ENCODE measurements around the gene HNRNPH3. TPM values are rescaled to one million over a fixed set of nuclear protein-coding genes. Genes with fewer than 3 reads are reported as not detected.

The HNRNPH3 gene
- total RNA-seq, 2 donors from 2014 or later: 79.9 to 85.2 TPM

- intact Hi-C loops (cut with DNase I, micrococcal nuclease): no loop called here
- DNase-seq (no peak), ATAC-seq (no peak)
Observed at GRCh38 chr10:68327889-68328786, 3.7 kb upstream of the HNRNPH3 start.

- intact Hi-C loops (cut with DNase I, micrococcal nuclease): no loop called here
- no peak for ATAC-seq
- DNase-seq: no peak
Observed at GRCh38 chr10:68329506-68329861, 2.4 kb upstream of the HNRNPH3 start.

DNA sequence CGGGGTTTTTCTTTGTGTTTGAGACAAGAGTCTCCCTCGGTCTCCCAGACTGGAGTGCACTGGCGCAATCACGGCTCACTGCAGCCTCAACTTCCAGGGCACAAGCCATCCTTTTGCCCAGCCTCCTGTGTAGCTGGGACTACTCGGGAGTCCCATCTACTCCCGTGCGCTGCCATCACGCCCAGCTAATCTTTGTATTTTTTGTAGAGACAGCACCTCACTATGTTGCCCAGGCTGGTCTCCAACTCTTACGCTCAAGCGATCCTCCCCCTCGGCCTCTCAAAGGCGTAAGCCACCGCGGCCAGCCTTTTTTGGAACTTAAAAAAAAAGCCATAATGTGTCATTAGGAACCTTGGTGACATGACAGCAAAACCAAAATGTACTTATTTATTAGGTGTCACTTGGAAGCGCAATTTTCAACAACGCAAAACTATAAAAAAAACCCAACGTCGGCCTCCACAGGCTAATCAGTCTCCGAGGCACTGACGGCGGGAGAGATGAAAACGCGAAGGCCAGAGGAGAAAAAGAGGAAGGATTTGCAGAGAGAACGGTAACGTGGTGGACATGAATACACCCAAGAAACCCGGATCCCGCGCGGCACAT, 911 bp upstream of the HNRNPH3 start:
- DNase-seq (peak; percentile 42 to 45), ATAC-seq (no peak)
- intact Hi-C loops (cut with DNase I, micrococcal nuclease): no loop called here

DNA sequence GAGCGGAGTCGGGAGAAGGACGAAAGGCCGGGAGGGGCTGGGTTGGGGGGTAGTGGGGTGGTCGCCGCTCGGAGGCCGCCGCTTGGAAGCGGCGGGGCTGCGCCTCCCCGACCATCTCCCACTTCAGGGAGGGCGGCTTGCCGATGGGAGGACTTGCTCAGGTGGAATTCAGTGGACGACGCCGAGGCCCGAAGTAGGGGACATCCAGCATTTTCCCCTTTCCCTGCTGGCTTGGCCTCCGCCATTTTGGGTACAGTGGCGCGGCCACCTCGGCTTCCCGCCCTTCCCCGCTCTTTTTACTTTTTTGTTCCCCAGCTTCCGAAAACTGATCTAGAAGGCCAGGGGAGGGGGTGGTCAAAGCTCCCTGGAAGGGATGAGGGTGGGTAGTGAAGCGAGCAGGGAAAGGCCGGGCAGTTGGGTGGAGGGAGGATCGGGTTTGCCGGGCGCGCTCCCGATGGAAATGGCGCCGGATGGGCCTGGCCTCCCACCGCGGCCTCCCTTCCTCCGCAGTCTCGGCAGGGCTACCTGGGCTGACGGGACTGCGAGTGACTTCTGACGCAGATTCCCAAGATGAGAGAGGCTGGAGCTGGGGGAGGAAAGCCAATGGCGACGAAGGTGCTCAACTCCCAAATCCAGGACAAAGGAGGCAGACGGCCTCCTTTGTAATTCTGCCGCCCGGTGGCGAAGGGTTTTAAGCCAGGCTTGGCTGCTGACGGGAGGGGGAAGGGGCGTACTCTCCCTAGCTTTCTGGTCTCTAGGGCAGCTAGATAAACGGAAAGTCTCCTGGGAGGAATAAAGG, 594 bp downstream of the HNRNPH3 start, which contains the start of gene PBLD:
Gene PBLD, minus strand, starts transcription at position 670 of the 799 bp plus-strand sequence. CDS start 26,084 bp downstream, outside the sequence.
- ATAC-seq: peak; percentile 55
- intact Hi-C loops (cut with DNase I, micrococcal nuclease): no loop called here
- peak; percentile 80 to 81 for DNase-seq

DNA sequence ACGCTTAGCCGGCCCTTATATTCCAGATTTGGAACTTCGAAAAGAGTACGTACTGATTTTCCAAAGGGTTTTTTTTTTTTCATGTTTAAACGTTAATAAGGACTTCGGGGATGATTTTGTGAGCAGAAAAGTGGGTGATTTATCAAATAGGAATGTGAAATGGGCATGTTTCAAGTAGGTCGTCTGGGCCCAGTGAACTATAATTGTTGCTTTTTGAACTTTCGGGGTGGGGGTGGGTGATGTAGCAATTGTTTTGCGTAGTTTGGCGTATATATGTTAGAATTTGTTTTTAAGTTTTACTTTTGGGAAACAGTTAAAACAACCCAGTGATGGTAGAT, 1.2 kb downstream of the HNRNPH3 start:
- DNase-seq: no peak
- intact Hi-C loops (cut with DNase I, micrococcal nuclease): no loop called here
- no peak for ATAC-seq

GRCh38 chr10:68333440-68334431, 1.9 kb downstream of the HNRNPH3 start:
- ATAC-seq: no peak
- no peak for DNase-seq
- intact Hi-C loops (cut with DNase I, micrococcal nuclease): no loop called here

DNA sequence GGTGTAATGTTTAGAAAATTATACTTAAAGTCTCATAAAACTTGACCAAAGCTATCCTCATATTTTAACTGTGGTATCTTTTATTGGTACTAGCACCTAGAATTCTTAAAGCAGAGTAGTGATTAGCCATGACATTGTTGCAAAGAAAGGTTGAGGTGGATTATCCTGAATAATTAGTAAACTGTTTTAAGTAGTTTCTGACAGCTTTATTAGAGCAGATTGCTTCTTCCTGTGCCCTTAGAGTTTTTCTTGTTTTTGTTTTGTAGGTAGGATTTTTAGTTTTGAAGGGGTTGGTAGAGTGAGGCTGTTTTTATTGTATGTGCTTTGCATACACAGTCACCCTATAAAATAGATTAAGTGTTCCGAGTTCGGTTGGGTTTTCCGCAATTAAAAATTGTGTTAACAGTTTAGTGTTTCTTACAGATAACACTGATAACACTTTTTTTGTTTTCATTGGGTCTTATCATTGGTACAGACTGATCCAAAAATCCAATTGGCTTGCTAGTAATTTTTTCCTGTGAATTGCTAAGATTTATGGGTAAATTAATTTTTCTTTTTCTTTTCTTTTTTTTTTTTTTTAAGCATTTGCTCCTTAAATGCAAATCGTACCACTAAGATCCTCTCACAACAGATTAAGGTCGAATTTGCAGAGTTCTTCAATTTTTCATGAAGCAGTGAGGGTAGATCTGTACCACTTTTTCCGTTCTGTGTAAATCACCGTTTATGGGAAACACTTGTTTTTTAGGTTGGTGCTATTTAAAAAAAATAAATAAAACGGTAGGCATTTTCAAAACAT, 3.0 kb downstream of the HNRNPH3 start:
- ATAC-seq: no peak
- DNase-seq: no peak
- intact Hi-C loops (cut with DNase I, micrococcal nuclease): no loop called here

DNA sequence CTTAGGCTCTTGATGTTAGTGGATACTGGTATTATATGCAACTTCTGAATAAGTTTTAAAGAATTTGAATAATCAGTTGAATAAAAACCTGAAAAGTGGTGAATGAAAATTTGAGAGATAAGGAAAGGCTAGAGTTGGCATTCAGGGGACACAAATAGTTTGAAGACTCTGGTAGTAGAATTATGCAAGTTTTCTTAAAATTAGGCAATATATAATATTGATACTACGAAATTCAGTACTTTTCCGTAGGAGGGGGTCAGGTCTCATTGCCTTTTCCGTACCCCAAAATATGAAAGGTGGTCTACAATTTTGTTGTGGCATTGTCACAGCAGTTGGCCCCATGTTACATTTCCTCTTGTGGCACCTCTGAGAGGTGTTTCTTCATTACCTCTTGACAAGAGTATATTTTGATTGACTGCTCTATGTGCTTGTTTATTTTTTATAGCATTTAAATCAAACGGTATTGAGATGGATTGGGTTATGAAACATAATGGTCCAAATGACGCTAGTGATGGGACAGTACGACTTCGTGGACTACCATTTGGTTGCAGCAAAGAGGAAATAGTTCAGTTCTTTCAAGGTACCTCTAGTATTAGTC, 5.0 kb downstream of the HNRNPH3 start:
- DNase-seq (no peak), ATAC-seq (no peak)
- intact Hi-C loops (cut with DNase I, micrococcal nuclease): no loop called here

DNA sequence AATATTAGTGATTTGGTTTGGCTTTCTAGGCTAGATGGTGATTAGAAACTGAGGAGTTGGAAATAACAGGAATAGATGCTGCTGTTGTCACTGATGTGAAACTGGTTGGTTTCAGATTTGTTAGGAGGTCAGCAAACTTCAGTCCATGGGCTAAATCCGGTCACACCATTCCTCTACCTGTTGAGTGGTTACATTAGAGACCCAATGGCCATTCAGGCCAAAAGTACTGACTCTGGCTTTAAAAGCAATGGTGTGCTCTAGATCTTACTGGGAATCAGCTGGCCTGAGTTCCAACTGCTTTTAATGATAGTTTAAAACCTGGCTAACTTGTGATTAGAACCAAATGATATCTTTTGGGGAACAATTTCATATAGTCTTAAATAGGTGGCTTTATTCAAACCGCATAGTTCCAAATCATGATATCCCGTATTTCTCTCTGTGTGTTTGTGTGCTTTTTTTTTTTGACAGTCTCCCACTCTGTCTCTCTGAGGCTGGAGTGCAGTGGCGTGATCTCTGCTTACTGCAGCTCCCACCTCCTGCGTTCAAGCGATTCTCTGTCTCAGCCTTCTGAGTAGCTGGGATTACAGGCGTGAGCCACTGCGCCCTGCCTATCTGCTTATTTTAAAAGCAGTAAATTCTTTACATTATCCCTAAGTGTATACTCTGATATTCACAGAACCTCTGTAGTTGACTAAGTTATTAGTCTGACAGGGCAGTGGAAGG, 8.7 kb downstream of the HNRNPH3 start:
- DNase-seq (no peak), ATAC-seq (no peak)
- intact Hi-C loops (cut with DNase I, micrococcal nuclease): no loop called here

DNA sequence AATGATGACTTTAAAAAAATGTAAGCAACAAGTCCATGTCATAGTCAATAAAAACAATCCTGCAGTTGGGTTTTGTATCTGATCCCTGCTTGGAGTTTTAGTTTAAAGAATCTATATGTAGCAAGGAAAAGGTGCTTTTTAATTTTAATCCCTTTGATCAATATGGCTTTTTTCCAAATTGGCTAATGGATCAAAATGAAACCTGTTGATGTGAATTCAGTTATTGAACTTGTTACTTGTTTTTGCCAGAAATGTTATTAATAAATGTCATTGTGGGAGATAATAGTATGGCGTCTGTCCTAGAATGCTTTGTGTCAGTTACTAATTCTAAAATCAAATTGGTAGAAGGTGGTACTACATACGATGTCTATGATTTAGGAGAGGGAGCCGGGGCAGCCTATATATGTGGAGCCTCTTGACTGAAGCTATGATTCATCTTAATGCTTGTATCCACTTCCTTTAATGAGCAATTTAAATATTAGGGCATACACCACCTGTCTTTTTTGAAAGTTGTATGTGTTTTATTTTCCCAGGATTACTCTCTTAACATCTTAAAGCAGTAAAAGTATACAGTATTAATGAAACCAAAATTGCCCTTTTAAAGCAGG, 11.1 kb downstream of the HNRNPH3 start:
- DNase-seq (no peak), ATAC-seq (no peak)
- intact Hi-C loops (cut with DNase I, micrococcal nuclease): no loop called here

GRCh38 chr10:68345621-68346020, 13.8 kb downstream of the HNRNPH3 start:
- intact Hi-C loops (cut with DNase I, micrococcal nuclease): no loop called here
- no peak for ATAC-seq
- no peak for DNase-seq

DNA sequence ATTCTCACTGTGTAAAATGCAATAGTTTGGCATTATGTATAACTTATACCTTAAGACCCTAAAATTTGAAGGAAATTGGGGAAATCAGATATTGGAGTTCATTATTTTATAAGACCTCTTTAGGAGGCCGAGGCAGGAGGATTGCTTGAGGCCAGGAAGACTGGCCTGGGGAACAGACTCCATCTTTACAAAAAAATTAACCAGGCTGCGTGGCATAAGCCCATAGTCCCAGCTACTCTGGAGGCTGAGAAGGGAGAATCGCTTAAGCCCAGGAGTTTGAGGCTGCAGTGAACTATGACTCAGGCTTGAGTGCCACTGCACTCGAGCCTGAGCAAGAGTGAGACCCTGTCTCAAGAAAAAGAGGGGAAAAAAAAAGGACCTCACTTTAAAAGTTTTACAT, 14.9 kb downstream of the HNRNPH3 start:
- intact Hi-C loops (cut with DNase I, micrococcal nuclease): no loop called here
- no peak for DNase-seq
- no peak for ATAC-seq

GRCh38 chr10:68348265-68348741, 16.4 kb downstream of the HNRNPH3 start:
- peak in 1 of 2 donors; percentile 22 for DNase-seq
- intact Hi-C loops (cut with DNase I, micrococcal nuclease): no loop called here
- peak; percentile 74 for ATAC-seq

- ATAC-seq: no peak
Observed at GRCh38 chr10:68353537-68353936, 21.7 kb downstream of the HNRNPH3 start.

GRCh38 chr10:68359189-68359588, 27.3 kb downstream of the HNRNPH3 start:
- DNase-seq (no peak), ATAC-seq (no peak)
- intact Hi-C loops (cut with DNase I, micrococcal nuclease): no loop called here

More at GRCh38 chr10:68353537-68353936, 21.7 kb downstream of the HNRNPH3 start:
- DNase-seq: no peak
- intact Hi-C loops (cut with DNase I, micrococcal nuclease): no loop called here

GRCh38 chr10:68362590-68362989, 30.7 kb downstream of the HNRNPH3 start:
- intact Hi-C loops (cut with DNase I, micrococcal nuclease): no loop called here
- ATAC-seq: no peak
- no peak for DNase-seq
